ENCODE data around the gene DNMBP.

- TF ChIP-seq CTCF (IDR thresholded peaks at IDR 0.05; ENCODE audit: insufficient read depth, low read length), result no peak
- no peak for TF ChIP-seq GABPA (IDR thresholded peaks at IDR 0.05; ENCODE audit: low read depth)
These were observed 158.9 kb downstream of the DNMBP start for GRCh38 chr10:99850767-99851340.

All from HL-60 (cell line).